ENCODE measurements around the gene HIRIP3. TPM values are rescaled to one million over a fixed set of nuclear protein-coding genes. Genes with fewer than 3 reads are reported as not detected.
"Not testable (repeated sequence)": the region's sequence is repeated elsewhere in the genome, so short reads cannot be mapped to it uniquely, and the experiment has no call there.

HIRIP3 gene
- total RNA-seq, 1 donor from 2014 or later, result 4.7 TPM

GRCh38 chr16:30016555-30017276, 21.3 kb upstream of the HIRIP3 start:
- Histone ChIP-seq H3F3A (ENCODE audit: low read depth) (peaks cover 7% of the 10 kb centered on the region), H2AFZ (replicated peaks) (no peak overlapping the region), H3K9ac (no peak overlapping the region), H3K27me3 (peaks cover 19% of the 10 kb centered on the region), H4K20me1 (ENCODE audit: low read depth) (no peaks in the 10 kb centered on the region), H3K4me2 (no peak overlapping the region), H3K4me3 (no peak overlapping the region), H3K4me1 (peaks cover 6% of the 10 kb centered on the region), H3K27ac (no peak overlapping the region), H3K36me3 (no peaks in the 10 kb centered on the region), H3K79me2 (ENCODE audit: low read depth) (no peaks in the 10 kb centered on the region), H3K9me3 (ENCODE audit: low read depth) (no peaks in the 10 kb centered on the region)
- H3K36me3 Mint-ChIP-seq, result no peaks in the 10 kb centered on the region
- no peak overlapping the region for H3K4me3 Mint-ChIP-seq
- H3K27ac Mint-ChIP-seq, result no peak overlapping the region
- peaks cover 2% of the 10 kb centered on the region for H3K9me3 Mint-ChIP-seq
- TF ChIP-seq, protein P1, sequence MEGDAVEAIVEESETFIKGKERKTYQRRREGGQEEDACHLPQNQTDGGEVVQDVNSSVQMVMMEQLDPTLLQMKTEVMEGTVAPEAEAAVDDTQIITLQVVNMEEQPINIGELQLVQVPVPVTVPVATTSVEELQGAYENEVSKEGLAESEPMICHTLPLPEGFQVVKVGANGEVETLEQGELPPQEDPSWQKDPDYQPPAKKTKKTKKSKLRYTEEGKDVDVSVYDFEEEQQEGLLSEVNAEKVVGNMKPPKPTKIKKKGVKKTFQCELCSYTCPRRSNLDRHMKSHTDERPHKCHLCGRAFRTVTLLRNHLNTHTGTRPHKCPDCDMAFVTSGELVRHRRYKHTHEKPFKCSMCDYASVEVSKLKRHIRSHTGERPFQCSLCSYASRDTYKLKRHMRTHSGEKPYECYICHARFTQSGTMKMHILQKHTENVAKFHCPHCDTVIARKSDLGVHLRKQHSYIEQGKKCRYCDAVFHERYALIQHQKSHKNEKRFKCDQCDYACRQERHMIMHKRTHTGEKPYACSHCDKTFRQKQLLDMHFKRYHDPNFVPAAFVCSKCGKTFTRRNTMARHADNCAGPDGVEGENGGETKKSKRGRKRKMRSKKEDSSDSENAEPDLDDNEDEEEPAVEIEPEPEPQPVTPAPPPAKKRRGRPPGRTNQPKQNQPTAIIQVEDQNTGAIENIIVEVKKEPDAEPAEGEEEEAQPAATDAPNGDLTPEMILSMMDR (IDR thresholded peaks at IDR 0.05), result no peak
- TF ChIP-seq EZH2phosphoT487 (IDR thresholded peaks at IDR 0.05), result no peak
- TF ChIP-seq EZH2 (IDR thresholded peaks at IDR 0.05), result no peak
- H3K4me1 Mint-ChIP-seq, result peaks cover 8% of the 10 kb centered on the region
- peaks cover 20% of the 10 kb centered on the region for H3K27me3 Mint-ChIP-seq (ENCODE audit: insufficient read depth, low read depth)
- DNase-seq (ENCODE audit: low spot score), result no peak

GRCh38 chr16:30015450-30015849, 20.0 kb upstream of the HIRIP3 start:
- H3K9me3 Mint-ChIP-seq; H3K36me3 ChIP-seq; H3K36me3 Mint-ChIP-seq; H3K9ac ChIP-seq; H3K4me3 Mint-ChIP-seq; H2AFZ ChIP-seq (replicated peaks); H3K4me2 ChIP-seq; H3K9me3 ChIP-seq (ENCODE audit: low read depth); H4K20me1 ChIP-seq (ENCODE audit: low read depth); H3K4me1 Mint-ChIP-seq; DNase-seq (ENCODE audit: low spot score); H3K4me3 ChIP-seq; H3K27ac Mint-ChIP-seq; H3K27ac ChIP-seq; H3K79me2 ChIP-seq (ENCODE audit: low read depth): not testable (repeated sequence)
- H3K27me3 Mint-ChIP-seq (ENCODE audit: insufficient read depth, low read depth), result peaks cover 16% of the 10 kb centered on the region
- Histone ChIP-seq H3K4me1 (peaks cover 11% of the 10 kb centered on the region), H3K27me3 (peaks cover 26% of the 10 kb centered on the region), H3F3A (ENCODE audit: low read depth) (peaks cover 15% of the 10 kb centered on the region)

DNA sequence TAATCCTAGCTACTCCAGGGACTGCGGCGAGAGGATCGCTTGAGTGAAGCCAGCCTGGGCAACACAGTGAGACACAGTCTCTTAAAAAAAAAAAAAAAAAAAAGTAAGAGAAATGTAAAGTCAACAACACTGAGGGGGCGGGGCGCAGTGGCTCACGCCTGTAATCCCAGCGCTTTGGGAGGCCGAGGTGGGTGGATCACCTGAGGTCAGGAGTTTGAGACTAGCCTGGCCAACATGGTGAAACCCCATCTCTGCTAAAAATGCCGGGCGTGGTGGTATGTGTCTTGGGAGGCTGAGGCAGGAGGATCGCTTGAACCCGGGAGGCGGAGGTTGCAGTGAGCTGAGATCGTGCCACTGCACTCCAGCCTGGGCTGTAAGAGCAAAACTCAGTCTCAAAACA, 17.2 kb upstream of the HIRIP3 start:
- not testable (repeated sequence) for H3K36me3 ChIP-seq; H3K9ac ChIP-seq; DNase-seq (ENCODE audit: low spot score); H3K27ac ChIP-seq; H3K4me3 ChIP-seq; H3K9me3 ChIP-seq (ENCODE audit: low read depth); H3K9me3 Mint-ChIP-seq; H4K20me1 ChIP-seq (ENCODE audit: low read depth); H3K4me2 ChIP-seq; H3K36me3 Mint-ChIP-seq; H3K27ac Mint-ChIP-seq; H2AFZ ChIP-seq (replicated peaks); H3K79me2 ChIP-seq (ENCODE audit: low read depth)
- Mint-ChIP-seq H3K4me3 (peak overlapping the region; percentile 88), H3K27me3 (ENCODE audit: insufficient read depth, low read depth) (peaks cover 11% of the 10 kb centered on the region), H3K4me1 (peaks cover 15% of the 10 kb centered on the region)
- H3K4me1 ChIP-seq, result peaks cover 16% of the 10 kb centered on the region
- H3K27me3 ChIP-seq, result peaks cover 41% of the 10 kb centered on the region
- peaks cover 15% of the 10 kb centered on the region for H3F3A ChIP-seq (ENCODE audit: low read depth)

DNA sequence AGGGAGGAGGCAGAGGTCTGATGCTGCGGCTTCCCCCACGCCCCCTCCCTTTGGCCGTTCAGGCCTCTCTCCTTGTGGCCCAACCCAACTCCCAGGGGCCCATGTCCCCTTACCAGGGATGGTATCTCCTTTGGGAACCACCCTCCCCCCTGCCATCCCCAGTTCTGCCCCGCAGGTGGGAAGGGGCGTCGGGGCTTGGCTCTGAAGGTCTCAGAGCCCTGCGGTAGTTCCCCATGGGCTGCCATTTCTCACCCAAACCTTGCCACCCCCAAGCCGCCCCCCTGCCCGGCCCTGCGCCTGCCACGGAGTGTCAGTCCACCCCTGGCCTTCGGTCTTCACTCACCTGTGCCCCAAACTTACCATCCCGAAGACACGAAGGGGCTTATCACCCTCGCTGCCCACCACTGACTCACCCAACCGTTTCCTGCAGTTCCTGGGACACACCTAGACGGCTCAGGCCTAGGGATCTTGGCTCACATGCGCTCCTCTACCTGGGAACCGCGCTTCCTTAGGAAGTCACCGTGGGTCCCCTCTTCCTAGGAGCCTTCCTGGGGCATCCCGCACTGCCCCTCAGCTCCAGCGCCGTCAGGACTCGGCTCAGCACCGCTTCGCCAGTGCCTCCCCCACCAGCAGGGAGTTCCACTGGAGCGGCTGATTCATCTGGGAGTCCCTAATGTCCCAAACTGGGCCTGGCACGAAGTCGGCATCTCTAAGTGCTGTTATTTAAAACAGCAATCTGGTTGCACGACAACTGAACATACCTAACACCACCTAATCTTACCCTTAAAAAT, 16.5 kb upstream of the HIRIP3 start:
- peaks cover 41% of the 10 kb centered on the region for H3K27me3 ChIP-seq
- H4K20me1 ChIP-seq (ENCODE audit: low read depth), result no peaks in the 10 kb centered on the region
- H3K27ac ChIP-seq, result no peak overlapping the region
- peak overlapping the region; percentile 61 for H3K4me3 ChIP-seq
- H3K4me1 ChIP-seq, result peaks cover 16% of the 10 kb centered on the region
- peak overlapping the region; percentile 76 for H3K27ac Mint-ChIP-seq
- no peaks in the 10 kb centered on the region for H3K36me3 ChIP-seq
- no peaks in the 10 kb centered on the region for H3K9me3 ChIP-seq (ENCODE audit: low read depth)
- TF ChIP-seq EZH2phosphoT487 (IDR thresholded peaks at IDR 0.05), result peak; percentile 5
- TF ChIP-seq, protein P1 (IDR thresholded peaks at IDR 0.05), result no peak
- peaks cover 15% of the 10 kb centered on the region for H3K4me1 Mint-ChIP-seq
- H3K4me2 ChIP-seq, result peak overlapping the region; percentile 88
- H3K79me2 ChIP-seq (ENCODE audit: low read depth), result no peaks in the 10 kb centered on the region
- peak overlapping the region; percentile 88 for H3K4me3 Mint-ChIP-seq
- H3K36me3 Mint-ChIP-seq, result peaks cover 3% of the 10 kb centered on the region
- H3K9ac ChIP-seq, result no peak overlapping the region
- DNase-seq (ENCODE audit: low spot score), result no peak
- H2AFZ ChIP-seq (replicated peaks), result peak overlapping the region; percentile 48
- H3K27me3 Mint-ChIP-seq (ENCODE audit: insufficient read depth, low read depth), result peaks cover 9% of the 10 kb centered on the region
- H3K9me3 Mint-ChIP-seq, result peaks cover 2% of the 10 kb centered on the region
- peaks cover 15% of the 10 kb centered on the region for H3F3A ChIP-seq (ENCODE audit: low read depth)
